NCI-H2227 (cell line): ENCODE measurements around the gene NDST1.
A peak's percentile ranks its signal among the peaks of the same experiment; 100 is the strongest.

Experiments used
- DNase-seq: peaks from one replicate; lab custom pipeline; 2025; ENCODE audit not compliant: unreplicated experiment; lab: John Stamatoyannopoulos, UW

NDST1 gene

GRCh38 chr5:150540615-150541396, 32.9 kb downstream of the NDST1 start:
- no peak for DNase-seq

GRCh38 chr5:150541397-150541675, 33.4 kb downstream of the NDST1 start:
- DNase-seq: no peak

GRCh38 chr5:150541895-150542294, 34.0 kb downstream of the NDST1 start:
- no peak for DNase-seq

GRCh38 chr5:150542933-150543445, 35.1 kb downstream of the NDST1 start:
- DNase-seq: no peak

GRCh38 chr5:150544611-150545219, 36.8 kb downstream of the NDST1 start:
- DNase-seq: peak; percentile 54

- DNase-seq: no peak
Measured at GRCh38 chr5:150545246-150545645, 37.3 kb downstream of the NDST1 start.

GRCh38 chr5:150548123-150548522, 40.2 kb downstream of the NDST1 start:
- DNase-seq: no peak

- no peak for DNase-seq
Measured at GRCh38 chr5:150549735-150550134, 41.8 kb downstream of the NDST1 start.

- no peak for DNase-seq
Measured at GRCh38 chr5:150550286-150550685, 42.4 kb downstream of the NDST1 start.

- no peak for DNase-seq
Measured at GRCh38 chr5:150551066-150551465, 43.1 kb downstream of the NDST1 start.

- DNase-seq: no peak
Measured at GRCh38 chr5:150553402-150553801, 45.5 kb downstream of the NDST1 start.

- no peak for DNase-seq
Measured at GRCh38 chr5:150553911-150554310, 46.0 kb downstream of the NDST1 start.

GRCh38 chr5:150554857-150555256, 46.9 kb downstream of the NDST1 start:
- DNase-seq: no peak

GRCh38 chr5:150556106-150556505, 48.2 kb downstream of the NDST1 start:
- no peak for DNase-seq

- DNase-seq: no peak
Measured at GRCh38 chr5:150556859-150557508, 49.1 kb downstream of the NDST1 start.

GRCh38 chr5:150557509-150557872, 49.6 kb downstream of the NDST1 start:
- no peak for DNase-seq

GRCh38 chr5:150558088-150558621, 50.2 kb downstream of the NDST1 start:
- DNase-seq: no peak

- no peak for DNase-seq
Measured at GRCh38 chr5:150559088-150559487, 51.2 kb downstream of the NDST1 start.

GRCh38 chr5:150559701-150560100, 51.8 kb downstream of the NDST1 start:
- no peak for DNase-seq

- DNase-seq: peak; percentile 85
Measured at GRCh38 chr5:150560401-150561191, 52.7 kb downstream of the NDST1 start.

GRCh38 chr5:150561192-150561512, 53.2 kb downstream of the NDST1 start:
- DNase-seq: no peak
